ENCODE data around the gene ZNF205. TPM values are rescaled to one million over a fixed set of nuclear protein-coding genes. Genes with fewer than 3 reads are reported as not detected.

ZNF205 gene
- total and polyA plus RNA-seq, 9 of the 15 experiments (the other 6 are each of a cell fraction or from before 2014, with no cell fraction given) = 2.4 to 11.8 (median 5.1) TPM; not detected in 2

DNA sequence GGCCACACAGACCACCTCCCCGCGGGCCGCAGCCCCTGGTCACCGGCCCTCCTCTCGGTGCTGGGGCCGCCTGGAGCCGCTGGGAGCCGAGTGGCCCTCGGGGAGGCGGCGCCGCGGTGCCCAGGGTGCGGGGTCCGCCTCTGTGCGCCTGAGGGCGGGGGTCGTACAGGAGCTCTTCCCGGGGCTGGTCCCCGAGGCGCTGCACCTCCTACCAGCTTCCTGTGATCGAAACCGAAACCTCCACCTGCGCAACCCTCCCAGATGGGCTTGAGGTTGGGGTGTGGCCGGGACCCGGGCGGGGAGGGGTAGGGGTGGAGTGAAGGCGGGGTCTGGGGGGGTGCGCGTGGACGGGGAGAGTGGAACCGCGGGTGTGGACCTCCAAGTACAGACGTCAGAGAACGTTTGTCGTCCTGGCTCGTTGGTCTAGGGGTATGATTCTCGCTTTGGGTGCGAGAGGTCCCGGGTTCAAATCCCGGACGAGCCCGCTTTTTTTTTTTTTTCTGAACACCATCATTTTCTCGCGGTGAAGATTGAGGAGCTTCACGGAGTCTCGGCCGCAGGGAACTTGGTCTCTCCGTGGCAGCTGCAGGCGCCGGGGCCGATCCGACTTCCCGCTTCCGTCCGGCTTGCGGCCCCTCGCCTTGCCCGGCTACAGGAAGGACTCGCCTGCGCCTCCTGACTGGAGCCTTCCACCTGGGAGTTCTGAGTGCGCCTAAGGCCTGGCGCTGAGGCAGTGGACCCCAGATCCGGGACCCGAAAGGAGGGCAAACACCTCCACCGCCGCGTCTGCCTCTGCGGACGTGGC lies 46.3 kb downstream of the ZNF205 start (continued):
- TF ChIP-seq, protein P1, sequence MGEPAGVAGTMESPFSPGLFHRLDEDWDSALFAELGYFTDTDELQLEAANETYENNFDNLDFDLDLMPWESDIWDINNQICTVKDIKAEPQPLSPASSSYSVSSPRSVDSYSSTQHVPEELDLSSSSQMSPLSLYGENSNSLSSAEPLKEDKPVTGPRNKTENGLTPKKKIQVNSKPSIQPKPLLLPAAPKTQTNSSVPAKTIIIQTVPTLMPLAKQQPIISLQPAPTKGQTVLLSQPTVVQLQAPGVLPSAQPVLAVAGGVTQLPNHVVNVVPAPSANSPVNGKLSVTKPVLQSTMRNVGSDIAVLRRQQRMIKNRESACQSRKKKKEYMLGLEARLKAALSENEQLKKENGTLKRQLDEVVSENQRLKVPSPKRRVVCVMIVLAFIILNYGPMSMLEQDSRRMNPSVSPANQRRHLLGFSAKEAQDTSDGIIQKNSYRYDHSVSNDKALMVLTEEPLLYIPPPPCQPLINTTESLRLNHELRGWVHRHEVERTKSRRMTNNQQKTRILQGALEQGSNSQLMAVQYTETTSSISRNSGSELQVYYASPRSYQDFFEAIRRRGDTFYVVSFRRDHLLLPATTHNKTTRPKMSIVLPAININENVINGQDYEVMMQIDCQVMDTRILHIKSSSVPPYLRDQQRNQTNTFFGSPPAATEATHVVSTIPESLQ (CRISPR knock-in tag; IDR thresholded peaks at IDR 0.05) = no peak
- TF ChIP-seq JUN (IDR thresholded peaks at IDR 0.05; ENCODE audit: borderline replicate concordance, low read depth, low read length) (no peak), JUN (CRISPR knock-in tag; IDR thresholded peaks at IDR 0.05; ENCODE audit: borderline replicate concordance) (no peak), CBX8 (IDR thresholded peaks at IDR 0.05; ENCODE audit: borderline replicate concordance, extremely low read depth, low read depth, low read length, poor library complexity, severe bottlenecking) (no peak), NFATC3 (IDR thresholded peaks at IDR 0.05) (no peak), RBM22 (IDR thresholded peaks at IDR 0.05; ENCODE audit: low read depth, low read length, poor library complexity, severe bottlenecking) (no peak), MAZ (CRISPR knock-in tag; conservative IDR thresholded peaks at IDR 0.05 in 1 of 2, IDR thresholded peaks at IDR 0.05 in 1 of 2) (no peak; a peak in 1 of 4 replicates), WHSC1 (IDR thresholded peaks at IDR 0.05; ENCODE audit: low read length) (no peak), ZNF507 (tag; conservative IDR thresholded peaks at IDR 0.05) (no peak), ZNF445 (CRISPR knock-in tag; IDR thresholded peaks at IDR 0.05; ENCODE audit: low read depth) (no peak), CTBP1 (IDR thresholded peaks at IDR 0.05; ENCODE audit: borderline replicate concordance) (peak; percentile 64; the same call in 1 of the 2 replicates), RFX1 (IDR thresholded peaks at IDR 0.05) (no peak), ATF1 (CRISPR knock-in tag; IDR thresholded peaks at IDR 0.05) (peak; percentile 57; the same call in 1 of the 2 replicates), ATF1 (tag; IDR thresholded peaks at IDR 0.05) (peak; percentile 88), ZNF717 (CRISPR knock-in tag; IDR thresholded peaks at IDR 0.05) (no peak), SMAD4 (CRISPR knock-in tag; conservative IDR thresholded peaks at IDR 0.05) (peak; percentile 41; the same call in 1 of the 2 replicates), ELF1 (tag; IDR thresholded peaks at IDR 0.05) (peak; percentile 62; the same call in 1 of the 2 replicates), DMBX1 (CRISPR knock-in tag; IDR thresholded peaks at IDR 0.05; ENCODE audit: borderline replicate concordance) (peak; percentile 54; the same call in 1 of the 2 replicates)
- TF ChIP-seq, protein P2, sequence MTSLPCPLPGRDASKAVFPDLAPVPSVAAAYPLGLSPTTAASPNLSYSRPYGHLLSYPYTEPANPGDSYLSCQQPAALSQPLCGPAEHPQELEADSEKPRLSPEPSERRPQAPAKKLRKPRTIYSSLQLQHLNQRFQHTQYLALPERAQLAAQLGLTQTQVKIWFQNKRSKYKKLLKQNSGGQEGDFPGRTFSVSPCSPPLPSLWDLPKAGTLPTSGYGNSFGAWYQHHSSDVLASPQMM (CRISPR knock-in tag; IDR thresholded peaks at IDR 0.05) = no peak
- TF ChIP-seq, protein P3, sequence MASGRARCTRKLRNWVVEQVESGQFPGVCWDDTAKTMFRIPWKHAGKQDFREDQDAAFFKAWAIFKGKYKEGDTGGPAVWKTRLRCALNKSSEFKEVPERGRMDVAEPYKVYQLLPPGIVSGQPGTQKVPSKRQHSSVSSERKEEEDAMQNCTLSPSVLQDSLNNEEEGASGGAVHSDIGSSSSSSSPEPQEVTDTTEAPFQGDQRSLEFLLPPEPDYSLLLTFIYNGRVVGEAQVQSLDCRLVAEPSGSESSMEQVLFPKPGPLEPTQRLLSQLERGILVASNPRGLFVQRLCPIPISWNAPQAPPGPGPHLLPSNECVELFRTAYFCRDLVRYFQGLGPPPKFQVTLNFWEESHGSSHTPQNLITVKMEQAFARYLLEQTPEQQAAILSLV (tag; IDR thresholded peaks at IDR 0.05) = no peak
- TF ChIP-seq, protein P4, sequence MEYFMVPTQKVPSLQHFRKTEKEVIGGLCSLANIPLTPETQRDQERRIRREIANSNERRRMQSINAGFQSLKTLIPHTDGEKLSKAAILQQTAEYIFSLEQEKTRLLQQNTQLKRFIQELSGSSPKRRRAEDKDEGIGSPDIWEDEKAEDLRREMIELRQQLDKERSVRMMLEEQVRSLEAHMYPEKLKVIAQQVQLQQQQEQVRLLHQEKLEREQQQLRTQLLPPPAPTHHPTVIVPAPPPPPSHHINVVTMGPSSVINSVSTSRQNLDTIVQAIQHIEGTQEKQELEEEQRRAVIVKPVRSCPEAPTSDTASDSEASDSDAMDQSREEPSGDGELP (CRISPR knock-in tag; IDR thresholded peaks at IDR 0.05; ENCODE audit: borderline replicate concordance) = peak; percentile 66
- TF ChIP-seq, protein P5, sequence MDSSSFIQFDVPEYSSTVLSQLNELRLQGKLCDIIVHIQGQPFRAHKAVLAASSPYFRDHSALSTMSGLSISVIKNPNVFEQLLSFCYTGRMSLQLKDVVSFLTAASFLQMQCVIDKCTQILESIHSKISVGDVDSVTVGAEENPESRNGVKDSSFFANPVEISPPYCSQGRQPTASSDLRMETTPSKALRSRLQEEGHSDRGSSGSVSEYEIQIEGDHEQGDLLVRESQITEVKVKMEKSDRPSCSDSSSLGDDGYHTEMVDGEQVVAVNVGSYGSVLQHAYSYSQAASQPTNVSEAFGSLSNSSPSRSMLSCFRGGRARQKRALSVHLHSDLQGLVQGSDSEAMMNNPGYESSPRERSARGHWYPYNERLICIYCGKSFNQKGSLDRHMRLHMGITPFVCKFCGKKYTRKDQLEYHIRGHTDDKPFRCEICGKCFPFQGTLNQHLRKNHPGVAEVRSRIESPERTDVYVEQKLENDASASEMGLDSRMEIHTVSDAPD (CRISPR knock-in tag; IDR thresholded peaks at IDR 0.05) = no peak
